Keratinocyte (primary cell): ENCODE results near the gene JAZF1.
"Not testable (repeated sequence)": the region's sequence is repeated elsewhere in the genome, so short reads cannot be mapped to it uniquely, and the experiment has no call there.

Source experiments
- CTCF ChIP-seq, 3 experiments: IDR thresholded peaks in 1 of 3; conservative IDR thresholded peaks in 1 of 3; optimal IDR thresholded peaks in 1 of 3; 2 replicates in 2 of 3; 3 replicates in 1 of 3; pipeline versions ENCODE3 to v1.5.1; 2011; ENCODE audit warnings: low read length in 3 of 3, mild to moderate bottlenecking in 3 of 3, moderate library complexity in 2 of 3, control low read depth in 1 of 3, inconsistent platforms in 1 of 3; ENCODE audit not compliant: insufficient read depth in 2 of 3; ENCODE audit errors: extremely low read depth in 1 of 3
- EZH2 ChIP-seq: IDR thresholded peaks from one replicate; pipeline ENCODE4 v1.6.1; 2012; ENCODE audit warnings: inconsistent platforms, mild to moderate bottlenecking, low read length, moderate library complexity

DNA sequence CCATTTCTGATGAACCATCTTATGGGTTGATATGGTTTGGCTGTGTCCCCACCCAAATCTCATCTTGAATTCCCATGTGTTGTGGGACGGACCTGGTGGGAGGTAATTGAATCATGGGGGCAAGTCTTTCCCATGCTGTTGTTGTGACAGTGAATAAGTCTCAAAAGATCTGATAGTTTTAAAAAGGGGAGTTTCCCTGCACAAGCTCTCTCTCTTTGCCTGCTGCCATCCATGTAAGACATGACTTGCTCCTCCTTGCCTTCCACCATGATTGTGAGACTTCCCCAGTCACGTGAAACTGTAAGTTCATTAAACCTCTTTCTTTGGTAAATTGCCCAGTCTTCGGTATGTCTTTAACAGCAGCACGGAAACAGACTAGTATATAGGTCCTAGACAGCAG, 166.3 kb downstream of the JAZF1 start:
- TF ChIP-seq CTCF (optimal IDR thresholded peaks at IDR 0.05 in 1 of 3, IDR thresholded peaks at IDR 0.05 in 1 of 3, conservative IDR thresholded peaks at IDR 0.05 in 1 of 3; ENCODE audit: extremely low read depth in 1 of 3, insufficient read depth in 2 of 3, low read length in 3 of 3); EZH2: not testable (repeated sequence)
